ENCODE data around the gene G3BP1.

G3BP1 gene

DNA sequence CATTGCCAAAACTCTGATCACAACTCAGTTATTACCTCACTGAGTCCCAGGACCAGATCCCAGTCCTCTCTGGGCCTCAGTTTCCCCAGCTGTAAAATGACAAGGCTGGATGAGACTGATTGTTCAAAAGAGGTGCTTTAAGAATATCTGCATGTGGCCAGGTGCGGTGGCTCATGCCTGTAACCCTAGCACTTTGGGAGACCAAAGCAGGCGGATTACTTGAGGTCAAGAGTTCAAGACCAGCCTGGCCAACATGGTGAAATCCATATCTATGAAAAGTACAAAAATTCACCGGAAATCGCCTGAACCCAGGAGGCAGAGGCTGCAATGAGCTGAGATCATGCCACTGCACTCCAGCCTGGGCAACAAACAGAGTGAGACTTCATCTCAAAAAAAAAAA is 21.6 kb upstream of the G3BP1 start:
- H3K27me3 ChIP-seq (ENCODE audit: insufficient read depth, poor library complexity, severe bottlenecking) = no peaks in the 10 kb centered on the region
- DNase-seq (ENCODE audit: low read depth in 1 of 2, low spot score in 1 of 2) = no peak
- TF ChIP-seq GABPA (IDR thresholded peaks at IDR 0.05; ENCODE audit: low read depth) (no peak), POLR2AphosphoS5 (IDR thresholded peaks at IDR 0.05; ENCODE audit: low read depth) (no peak), CTCF (IDR thresholded peaks at IDR 0.05; ENCODE audit: insufficient read depth, low read length) (no peak), SPI1 (IDR thresholded peaks at IDR 0.05; ENCODE audit: borderline replicate concordance, low read depth) (no peak), REST (IDR thresholded peaks at IDR 0.05; ENCODE audit: insufficient replicate concordance, low read depth) (no peak)
- no peak overlapping the region; the same call in 1 of the 2 replicates for H3K27ac ChIP-seq (replicated peaks)
- no peak overlapping the region for H3K4me3 ChIP-seq (replicated peaks; ENCODE audit: insufficient read depth, low read length)

GRCh38 chr5:151751091-151751490 is 20.7 kb upstream of the G3BP1 start:
- TF ChIP-seq SPI1 (IDR thresholded peaks at IDR 0.05; ENCODE audit: borderline replicate concordance, low read depth) (no peak), CTCF (IDR thresholded peaks at IDR 0.05; ENCODE audit: insufficient read depth, low read length) (no peak), REST (IDR thresholded peaks at IDR 0.05; ENCODE audit: insufficient replicate concordance, low read depth) (no peak), POLR2AphosphoS5 (IDR thresholded peaks at IDR 0.05; ENCODE audit: low read depth) (no peak), GABPA (IDR thresholded peaks at IDR 0.05; ENCODE audit: low read depth) (no peak)
- Histone ChIP-seq H3K27me3 (ENCODE audit: insufficient read depth, poor library complexity, severe bottlenecking) (no peaks in the 10 kb centered on the region), H3K4me3 (replicated peaks; ENCODE audit: insufficient read depth, low read length) (no peak overlapping the region), H3K27ac (replicated peaks) (no peak overlapping the region)
- peak in 1 of 2 experiments; percentile 77 for DNase-seq (ENCODE audit: low read depth in 1 of 2, low spot score in 1 of 2)

GRCh38 chr5:151751593-151751992 is 20.2 kb upstream of the G3BP1 start:
- Histone ChIP-seq H3K4me3 (replicated peaks; ENCODE audit: insufficient read depth, low read length) (no peak overlapping the region), H3K27ac (replicated peaks) (no peak overlapping the region), H3K27me3 (ENCODE audit: insufficient read depth, poor library complexity, severe bottlenecking) (no peaks in the 10 kb centered on the region)
- TF ChIP-seq POLR2AphosphoS5 (IDR thresholded peaks at IDR 0.05; ENCODE audit: low read depth) (no peak), GABPA (IDR thresholded peaks at IDR 0.05; ENCODE audit: low read depth) (no peak), SPI1 (IDR thresholded peaks at IDR 0.05; ENCODE audit: borderline replicate concordance, low read depth) (no peak), CTCF (IDR thresholded peaks at IDR 0.05; ENCODE audit: insufficient read depth, low read length) (no peak), REST (IDR thresholded peaks at IDR 0.05; ENCODE audit: insufficient replicate concordance, low read depth) (no peak)
- DNase-seq (ENCODE audit: low read depth in 1 of 2, low spot score in 1 of 2) = no peak
